Neuronal stem cell (in vitro differentiated cells): ENCODE measurements around the gene SLC16A7.

Experiments
- DNase-seq: peaks from one replicate; pipeline ENCODE4 v3.0.0-alpha.2; 2013; ENCODE audit warnings: low spot score
- H2AFZ ChIP-seq: one replicate; pipeline ENCODE4 v1.6.1; 2013; ENCODE audit warnings: mild to moderate bottlenecking, low read length, inconsistent platforms
- H2AK5ac ChIP-seq: 2 replicates; pipeline ENCODE4 v1.6.1; 2013; ENCODE audit warnings: low read depth, mild to moderate bottlenecking, inconsistent platforms, low read length, moderate library complexity, mixed read lengths
- H2BK120ac ChIP-seq: 2 replicates; pipeline ENCODE4 v1.6.1; 2013; ENCODE audit warnings: low read depth, mild to moderate bottlenecking, inconsistent platforms, low read length, moderate library complexity, mixed read lengths
- H2BK12ac ChIP-seq: one replicate; pipeline ENCODE4 v1.6.1; 2013; ENCODE audit warnings: low read length, inconsistent platforms
- H2BK15ac ChIP-seq: 2 replicates; pipeline ENCODE4 v1.6.1; 2013; ENCODE audit warnings: mild to moderate bottlenecking, low read length, inconsistent platforms, mixed read lengths
- H2BK5ac ChIP-seq: one replicate; pipeline ENCODE4 v1.6.1; 2013; ENCODE audit warnings: inconsistent platforms, mild to moderate bottlenecking, low read length, moderate library complexity
- H3K14ac ChIP-seq: one replicate; pipeline ENCODE4 v1.6.1; 2013; ENCODE audit warnings: low read length, inconsistent platforms
- H3K18ac ChIP-seq: 2 replicates; pipeline ENCODE4 v1.6.1; 2013; ENCODE audit warnings: low read length, inconsistent platforms
- H3K23ac ChIP-seq: 2 replicates; pipeline ENCODE4 v1.6.1; 2013; ENCODE audit warnings: low read depth, mild to moderate bottlenecking, mixed read lengths, low read length, inconsistent platforms; ENCODE audit not compliant: poor library complexity
- H3K27ac ChIP-seq: replicated peaks from 3 replicates; pipeline ENCODE4 v1.5.1; 2013; ENCODE audit warnings: low read length, inconsistent platforms
- H3K27me3 ChIP-seq, 3 experiments: 2 replicates each; pipeline ENCODE4 v1.6.1; 2013; ENCODE audit warnings: low read length in 3 of 3, mild to moderate bottlenecking in 2 of 3, inconsistent platforms in 1 of 3, low read depth in 1 of 3, mixed read lengths in 1 of 3, moderate library complexity in 1 of 3; ENCODE audit not compliant: control insufficient read depth in 3 of 3, insufficient read depth in 3 of 3
- H3K36me3 ChIP-seq, 2 donors: replicated peaks in 1 of 2; 2 replicates each; pipeline ENCODE4 v1.6.1; 2013; ENCODE audit warnings: low read length in 2 of 2; ENCODE audit not compliant: control insufficient read depth in 2 of 2, insufficient read depth in 2 of 2
- H3K4ac ChIP-seq: 2 replicates; pipeline ENCODE4 v1.6.1; 2013; ENCODE audit warnings: inconsistent platforms, mild to moderate bottlenecking, low read length, moderate library complexity
- H3K4me1 ChIP-seq, 2 donors: 1 replicate in 1 of 2; 2 replicates in 1 of 2; pipeline ENCODE4 v1.6.1; 2013; ENCODE audit warnings: low read length in 2 of 2, low read depth in 1 of 2; ENCODE audit not compliant: control insufficient read depth in 2 of 2, insufficient read depth in 1 of 2
- H3K4me2 ChIP-seq: one replicate; pipeline ENCODE4 v1.6.1; 2013; ENCODE audit warnings: mild to moderate bottlenecking, low read length, inconsistent platforms; ENCODE audit not compliant: insufficient read depth, poor library complexity, severe bottlenecking
- H3K4me3 ChIP-seq, 2 donors: 2 replicates each; pipeline ENCODE4 v1.5.1; 2013; ENCODE audit warnings: low read length in 2 of 2, mild to moderate bottlenecking in 2 of 2, inconsistent platforms in 1 of 2, moderate library complexity in 1 of 2
- H3K79me1 ChIP-seq: one replicate; pipeline ENCODE4 v1.6.1; 2013; ENCODE audit warnings: low read depth, mild to moderate bottlenecking, inconsistent platforms, low read length, moderate library complexity
- H3K9ac ChIP-seq: one replicate; pipeline ENCODE4 v1.6.1; 2013; ENCODE audit warnings: mild to moderate bottlenecking, low read depth, low read length, inconsistent platforms; ENCODE audit not compliant: poor library complexity
- H3K9me3 ChIP-seq, 2 donors: replicated peaks in 1 of 2; 2 replicates each; pipeline versions ENCODE3 to v1.6.1; 2013; ENCODE audit warnings: low read length in 2 of 2, mild to moderate bottlenecking in 2 of 2, inconsistent platforms in 1 of 2, low read depth in 1 of 2, mixed read lengths in 1 of 2, moderate library complexity in 1 of 2; ENCODE audit not compliant: control insufficient read depth in 2 of 2, insufficient read depth in 1 of 2
- H4K8ac ChIP-seq: one replicate; pipeline ENCODE4 v1.6.1; 2013; ENCODE audit warnings: low read depth, mild to moderate bottlenecking, inconsistent platforms, low read length, moderate library complexity
- H4K91ac ChIP-seq: one replicate; pipeline ENCODE4 v1.6.1; 2013; ENCODE audit warnings: low read length, low read depth, mild to moderate bottlenecking, inconsistent platforms; ENCODE audit not compliant: poor library complexity
- WGBS, 2 donors: extraction: QIAGEN DNeasy Blood & Tissue Kit; methylation state at CpG; one replicate each; pipeline ENCODE4 v1.1.7; 2013; ENCODE audit warnings: missing lambda C conversion rate in 2 of 2, mixed read lengths in 1 of 2; ENCODE audit not compliant: insufficient read length in 2 of 2, insufficient replicate concordance in 1 of 2; ENCODE audit errors: extremely low coverage in 2 of 2; 5-methylcytosine and 5-hydroxymethylcytosine counted together

The SLC16A7 gene

GRCh38 chr12:59710964-59711363 lies 115.1 kb downstream of the SLC16A7 start:
- H2AK5ac ChIP-seq = no peak overlapping the region
- H3K27me3 ChIP-seq = no peaks in the 10 kb centered on the region
- H2BK15ac ChIP-seq = no peak overlapping the region
- H3K4ac ChIP-seq = no peak overlapping the region
- no peak overlapping the region for H3K23ac ChIP-seq
- H2BK12ac ChIP-seq = no peak overlapping the region
- no peak overlapping the region for H3K27ac ChIP-seq
- H2BK120ac ChIP-seq = no peak overlapping the region
- H4K91ac ChIP-seq = no peak overlapping the region
- no CpG with 5 or more reads among the region's 2 CpGs for WGBS, 2 donors
- no peak overlapping the region for H3K4me2 ChIP-seq
- no peak overlapping the region for H2AFZ ChIP-seq
- no peak overlapping the region for H4K8ac ChIP-seq
- H3K18ac ChIP-seq = no peak overlapping the region
- no peak overlapping the region for H3K9ac ChIP-seq
- peaks cover 0 to 2% of the 10 kb centered on the region in 2 donors for H3K9me3 ChIP-seq
- H3K79me1 ChIP-seq = no peaks in the 10 kb centered on the region
- no peak overlapping the region for H3K4me3 ChIP-seq
- no peaks in the 10 kb centered on the region for H3K36me3 ChIP-seq
- H2BK5ac ChIP-seq = no peak overlapping the region
- no peak for DNase-seq
- H3K14ac ChIP-seq = no peak overlapping the region
- peaks cover 0 to 5% of the 10 kb centered on the region in 2 donors for H3K4me1 ChIP-seq

DNA sequence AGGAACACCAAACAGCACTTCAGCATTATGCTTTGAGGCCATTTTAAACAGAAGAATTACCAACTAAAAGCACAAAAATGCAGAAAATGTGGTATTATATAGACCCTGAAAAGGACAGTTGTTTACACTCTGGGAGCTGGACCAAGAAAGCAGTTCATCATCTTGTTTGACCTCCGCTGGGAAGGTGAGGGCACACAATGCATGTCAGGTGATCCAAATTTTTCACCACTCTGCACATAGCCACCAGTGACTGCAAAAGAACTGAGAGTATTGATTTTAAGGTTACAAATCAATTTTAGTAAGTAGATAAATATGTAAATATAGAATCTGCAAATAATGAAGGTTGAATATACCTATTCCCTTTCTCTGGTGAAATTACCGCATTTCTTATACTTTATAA lies 119.6 kb downstream of the SLC16A7 start:
- no peak overlapping the region for H3K4ac ChIP-seq
- H2BK5ac ChIP-seq = no peak overlapping the region
- WGBS, 2 donors = no CpG with 5 or more reads among the region's 2 CpGs
- no peak overlapping the region for H3K18ac ChIP-seq
- no peaks in the 10 kb centered on the region for H3K27me3 ChIP-seq
- no peak overlapping the region for H2BK120ac ChIP-seq
- H2BK15ac ChIP-seq = no peak overlapping the region
- no peak overlapping the region for H3K9ac ChIP-seq
- no peak overlapping the region for H2BK12ac ChIP-seq
- H2AFZ ChIP-seq = no peak overlapping the region
- H4K8ac ChIP-seq = no peak overlapping the region
- H3K4me3 ChIP-seq = no peak overlapping the region
- no peak overlapping the region for H3K4me2 ChIP-seq
- no peak overlapping the region for H4K91ac ChIP-seq
- H3K14ac ChIP-seq = no peak overlapping the region
- H3K27ac ChIP-seq = no peak overlapping the region
- no peak overlapping the region for H3K23ac ChIP-seq
- H3K79me1 ChIP-seq = no peaks in the 10 kb centered on the region
- H3K4me1 ChIP-seq = peaks cover 0 to 5% of the 10 kb centered on the region in 2 donors
- H3K9me3 ChIP-seq = peaks cover 0 to 2% of the 10 kb centered on the region in 2 donors
- no peak overlapping the region for H2AK5ac ChIP-seq
- DNase-seq = no peak
- no peaks in the 10 kb centered on the region for H3K36me3 ChIP-seq

- WGBS, 2 donors = no CpG with 5 or more reads among the region's 4 CpGs
- H4K8ac ChIP-seq = no peak overlapping the region
- H4K91ac ChIP-seq = no peak overlapping the region
- no peak overlapping the region for H3K27ac ChIP-seq
- no peak overlapping the region for H3K23ac ChIP-seq
- H3K4me1 ChIP-seq = peaks cover 0 to 5% of the 10 kb centered on the region in 2 donors
- H2AFZ ChIP-seq = no peak overlapping the region
- H2BK5ac ChIP-seq = no peak overlapping the region
- no peaks in the 10 kb centered on the region for H3K79me1 ChIP-seq
- H3K14ac ChIP-seq = no peak overlapping the region
- H3K4me3 ChIP-seq = no peak overlapping the region
- H3K4me2 ChIP-seq = no peak overlapping the region
- no peak overlapping the region for H2AK5ac ChIP-seq
- H3K27me3 ChIP-seq = no peaks in the 10 kb centered on the region
- H3K9me3 ChIP-seq = peaks cover 0 to 2% of the 10 kb centered on the region in 2 donors
- H3K18ac ChIP-seq = no peak overlapping the region
- no peak overlapping the region for H2BK15ac ChIP-seq
- H3K4ac ChIP-seq = no peak overlapping the region
- no peak overlapping the region for H3K9ac ChIP-seq
- no peak for DNase-seq
- H3K36me3 ChIP-seq = no peaks in the 10 kb centered on the region
- no peak overlapping the region for H2BK120ac ChIP-seq
- no peak overlapping the region for H2BK12ac ChIP-seq
Measured at GRCh38 chr12:59716043-59716442, 120.2 kb downstream of the SLC16A7 start.

- Histone ChIP-seq H3K4ac (no peak overlapping the region), H3K23ac (no peak overlapping the region), H4K91ac (no peak overlapping the region), H2AFZ (no peak overlapping the region), H3K4me2 (no peak overlapping the region), H3K27me3 (no peaks in the 10 kb centered on the region), H2BK5ac (no peak overlapping the region), H3K79me1 (no peaks in the 10 kb centered on the region), H2AK5ac (no peak overlapping the region), H3K36me3 (no peaks in the 10 kb centered on the region), H3K9ac (no peak overlapping the region), H3K4me1 (peaks cover 0 to 5% of the 10 kb centered on the region in 2 donors), H3K9me3 (peaks cover 0 to 2% of the 10 kb centered on the region in 2 donors), H2BK12ac (no peak overlapping the region), H3K4me3 (no peak overlapping the region), H2BK15ac (no peak overlapping the region), H2BK120ac (no peak overlapping the region), H3K27ac (no peak overlapping the region), H4K8ac (no peak overlapping the region), H3K18ac (no peak overlapping the region), H3K14ac (no peak overlapping the region)
- no peak for DNase-seq
- WGBS, 2 donors = no CpG with 5 or more reads among the region's 2 CpGs
Measured at GRCh38 chr12:59717436-59717835, 121.6 kb downstream of the SLC16A7 start.
